ENCODE results near the gene ERBB4. TPM values are rescaled to one million over a fixed set of nuclear protein-coding genes. Genes with fewer than 3 reads are reported as not detected.
"Not testable (repeated sequence)": the region's sequence is repeated elsewhere in the genome, so short reads cannot be mapped to it uniquely, and the experiment has no call there.

ERBB4 gene
- total RNA-seq, 4 donors from 2014 or later = 0.04 to 0.57 (median 0.35) TPM; not detected in 1

- TF ChIP-seq CTCF (IDR thresholded peaks at IDR 0.05) = no peak
- no peak for TF ChIP-seq POLR2A (IDR thresholded peaks at IDR 0.05)
- Histone ChIP-seq H3K4me3 (no peak overlapping the region), H3K27me3 (no peaks in the 10 kb centered on the region), H3K36me3 (no peaks in the 10 kb centered on the region), H3K4me1 (no peaks in the 10 kb centered on the region), H3K27ac (no peak overlapping the region), H3K9me3 (no peaks in the 10 kb centered on the region)
- 61 to 68% methylated on average over 2 of the region's 2 CpGs for WGBS, 2 donors
- no peak for DNase-seq
- intact Hi-C loops (cut with DNase I) = no loop called here
These were observed 940.4 kb downstream of the ERBB4 start for GRCh38 chr2:211598238-211598637.

- H3K4me1 ChIP-seq; H3K36me3 ChIP-seq; intact Hi-C loops (cut with DNase I); H3K27ac ChIP-seq; DNase-seq; H3K9me3 ChIP-seq; H3K27me3 ChIP-seq; H3K4me3 ChIP-seq: not testable (repeated sequence)
- 39 to 41% methylated on average over 12 of the region's 12 CpGs for WGBS, 2 donors
These were observed 946.6 kb downstream of the ERBB4 start for GRCh38 chr2:211592006-211592405.

- H3K9me3 ChIP-seq = no peaks in the 10 kb centered on the region
- H3K27ac ChIP-seq = no peak overlapping the region
- H3K36me3 ChIP-seq = no peaks in the 10 kb centered on the region
- no peak overlapping the region for H3K4me3 ChIP-seq
- DNase-seq = no peak
- H3K4me1 ChIP-seq = no peaks in the 10 kb centered on the region
- TF ChIP-seq POLR2A (IDR thresholded peaks at IDR 0.05) (no peak), CTCF (IDR thresholded peaks at IDR 0.05) (no peak)
- WGBS, 2 donors = 43 to 54% methylated on average over 2 of the region's 2 CpGs
- intact Hi-C loops (cut with DNase I) = no loop called here
- H3K27me3 ChIP-seq = no peaks in the 10 kb centered on the region
These were observed 947.2 kb downstream of the ERBB4 start for GRCh38 chr2:211591426-211591825.

DNA sequence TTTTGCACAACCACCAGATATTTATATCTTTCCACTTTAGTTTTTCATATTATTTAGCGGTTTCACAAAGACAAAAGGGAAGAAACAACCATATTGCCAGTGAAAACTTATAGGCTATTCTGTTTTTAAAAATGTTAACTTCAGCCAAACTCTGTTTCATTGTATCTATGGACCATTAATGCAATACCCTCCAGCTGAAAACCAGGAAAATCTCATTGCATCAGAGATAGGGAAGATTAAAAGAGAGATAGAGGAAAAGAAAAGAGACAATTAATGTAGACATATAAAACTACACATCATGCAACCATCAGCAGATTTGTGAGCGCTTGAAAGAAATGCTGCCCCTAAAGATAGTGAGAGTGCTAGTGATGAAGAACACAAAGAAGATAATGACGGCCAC is 970.2 kb downstream of the ERBB4 start:
- Histone ChIP-seq H3K4me1 (no peaks in the 10 kb centered on the region), H3K9me3 (no peaks in the 10 kb centered on the region), H3K4me3 (no peak overlapping the region), H3K36me3 (no peaks in the 10 kb centered on the region), H3K27ac (no peak overlapping the region), H3K27me3 (no peaks in the 10 kb centered on the region)
- intact Hi-C loops (cut with DNase I) = no loop called here
- no peak for DNase-seq
- 84 to 85% methylated on average over 3 of the region's 3 CpGs for WGBS, 2 donors
- TF ChIP-seq POLR2A (IDR thresholded peaks at IDR 0.05) = no peak
- TF ChIP-seq CTCF (IDR thresholded peaks at IDR 0.05) = no peak

GRCh38 chr2:211564441-211564840 is 974.2 kb downstream of the ERBB4 start:
- no peak for DNase-seq
- Histone ChIP-seq H3K27me3 (no peaks in the 10 kb centered on the region), H3K4me1 (no peaks in the 10 kb centered on the region), H3K27ac (no peak overlapping the region), H3K9me3 (no peaks in the 10 kb centered on the region), H3K4me3 (no peak overlapping the region), H3K36me3 (no peaks in the 10 kb centered on the region)
- intact Hi-C loops (cut with DNase I) = no loop called here
- WGBS, 2 donors = 52 to 59% methylated on average over 3 of the region's 3 CpGs
- no peak for TF ChIP-seq CTCF (IDR thresholded peaks at IDR 0.05)
- TF ChIP-seq POLR2A (IDR thresholded peaks at IDR 0.05) = no peak

DNA sequence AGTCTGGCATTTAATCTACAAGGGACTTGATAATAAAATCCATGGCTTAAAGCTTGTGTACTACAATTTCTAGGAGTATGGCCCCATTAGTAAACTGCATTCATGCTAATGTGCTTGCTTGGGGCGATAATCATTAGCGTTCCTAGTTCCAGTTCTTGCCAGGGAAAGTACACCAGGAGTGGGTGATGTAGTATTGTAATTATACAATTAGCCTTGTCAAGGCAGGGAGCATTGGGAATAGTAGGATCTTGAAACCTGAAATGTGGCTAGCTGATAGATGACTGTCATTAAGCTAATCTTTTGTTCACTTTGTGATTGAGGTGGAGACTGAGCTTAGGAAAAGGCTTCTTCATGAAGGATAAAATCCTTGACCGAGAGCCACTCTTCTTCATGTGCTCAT is 993.0 kb downstream of the ERBB4 start:
- Histone ChIP-seq H3K4me3 (no peak overlapping the region), H3K27me3 (no peaks in the 10 kb centered on the region), H3K9me3 (no peaks in the 10 kb centered on the region), H3K36me3 (no peaks in the 10 kb centered on the region), H3K4me1 (no peaks in the 10 kb centered on the region), H3K27ac (no peak overlapping the region)
- TF ChIP-seq CTCF (IDR thresholded peaks at IDR 0.05) = no peak
- WGBS, 2 donors = 84 to 86% methylated on average over 3 of the region's 3 CpGs
- no peak for DNase-seq
- intact Hi-C loops (cut with DNase I) = no loop called here

Data from esophagus squamous epithelium (tissue), 5 donors.